ENCODE data around the gene RBM15B.

DNA sequence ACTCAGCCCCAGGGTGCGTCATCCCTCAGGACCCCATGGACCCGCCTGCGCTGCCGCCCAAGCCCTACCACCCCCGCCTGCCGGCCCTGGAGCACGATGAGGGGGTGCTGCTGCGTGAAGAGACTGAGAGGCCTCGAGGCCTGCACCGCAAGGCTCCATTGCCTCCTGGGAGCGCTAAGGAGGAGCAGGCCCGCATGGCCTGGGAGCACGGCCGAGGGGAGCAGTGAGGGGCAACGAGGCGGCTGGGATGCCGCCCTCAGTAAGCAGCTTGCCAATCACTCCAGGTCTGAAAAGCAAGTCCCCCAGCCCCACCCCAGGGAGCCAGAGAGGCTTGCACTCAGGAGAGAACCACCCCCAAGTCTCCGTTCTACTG is 9.8 kb upstream of the RBM15B start:
- TF ChIP-seq POLR2A (IDR thresholded peaks at IDR 0.05; ENCODE audit: low read depth, low read length) (no peak), TAF1 (IDR thresholded peaks at IDR 0.05; ENCODE audit: low read depth, low read length) (no peak), POLR2AphosphoS5 (IDR thresholded peaks at IDR 0.05; ENCODE audit: low read depth, low read length) (no peak), SPI1 (IDR thresholded peaks at IDR 0.05; ENCODE audit: low read depth, low read length) (no peak), PAX5 (IDR thresholded peaks at IDR 0.05; ENCODE audit: insufficient read depth, low read length, severe bottlenecking) (no peak)
